ENCODE results near the gene OR8H1.

GRCh38 chr11:56307836-56308235 lies 15.8 kb upstream of the OR8H1 start:
- no peak for TF ChIP-seq CTCF (IDR thresholded peaks at IDR 0.05)
- TF ChIP-seq POLR2A (IDR thresholded peaks at IDR 0.05) = no peak
- TF ChIP-seq EP300 (IDR thresholded peaks at IDR 0.05) = no peak
